ENCODE measurements around the gene IPO11.

IPO11 gene

DNA sequence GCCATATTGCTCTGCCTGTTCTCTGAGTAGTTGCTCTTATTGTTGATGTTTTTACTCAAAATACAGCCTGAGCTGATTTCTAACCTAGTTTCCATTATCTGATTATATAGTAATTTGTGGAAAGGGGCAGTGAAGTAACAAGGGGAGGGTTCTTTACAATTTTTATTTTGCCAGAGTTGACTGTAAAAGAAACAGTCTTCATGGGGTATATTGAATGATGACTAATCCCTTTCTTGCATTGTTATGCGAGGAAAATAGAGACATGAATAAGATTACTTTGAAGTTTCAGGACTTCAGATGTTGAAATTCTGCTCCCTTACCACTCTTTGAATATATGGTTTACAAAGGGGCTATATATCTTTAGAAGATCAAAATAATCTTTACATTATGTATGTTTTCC, 156.9 kb downstream of the IPO11 start:
- no peak overlapping the region for H3K4me3 ChIP-seq (replicated peaks in 1 of 2; ENCODE audit: low read depth in 2 of 2, low read length in 2 of 2)
- DNase-seq (ENCODE audit: low read depth in 2 of 2) = peak; percentile 31 to 47
- TF ChIP-seq, protein P1, sequence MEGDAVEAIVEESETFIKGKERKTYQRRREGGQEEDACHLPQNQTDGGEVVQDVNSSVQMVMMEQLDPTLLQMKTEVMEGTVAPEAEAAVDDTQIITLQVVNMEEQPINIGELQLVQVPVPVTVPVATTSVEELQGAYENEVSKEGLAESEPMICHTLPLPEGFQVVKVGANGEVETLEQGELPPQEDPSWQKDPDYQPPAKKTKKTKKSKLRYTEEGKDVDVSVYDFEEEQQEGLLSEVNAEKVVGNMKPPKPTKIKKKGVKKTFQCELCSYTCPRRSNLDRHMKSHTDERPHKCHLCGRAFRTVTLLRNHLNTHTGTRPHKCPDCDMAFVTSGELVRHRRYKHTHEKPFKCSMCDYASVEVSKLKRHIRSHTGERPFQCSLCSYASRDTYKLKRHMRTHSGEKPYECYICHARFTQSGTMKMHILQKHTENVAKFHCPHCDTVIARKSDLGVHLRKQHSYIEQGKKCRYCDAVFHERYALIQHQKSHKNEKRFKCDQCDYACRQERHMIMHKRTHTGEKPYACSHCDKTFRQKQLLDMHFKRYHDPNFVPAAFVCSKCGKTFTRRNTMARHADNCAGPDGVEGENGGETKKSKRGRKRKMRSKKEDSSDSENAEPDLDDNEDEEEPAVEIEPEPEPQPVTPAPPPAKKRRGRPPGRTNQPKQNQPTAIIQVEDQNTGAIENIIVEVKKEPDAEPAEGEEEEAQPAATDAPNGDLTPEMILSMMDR (IDR thresholded peaks at IDR 0.05; ENCODE audit: low read depth, low read length) = no peak

DNA sequence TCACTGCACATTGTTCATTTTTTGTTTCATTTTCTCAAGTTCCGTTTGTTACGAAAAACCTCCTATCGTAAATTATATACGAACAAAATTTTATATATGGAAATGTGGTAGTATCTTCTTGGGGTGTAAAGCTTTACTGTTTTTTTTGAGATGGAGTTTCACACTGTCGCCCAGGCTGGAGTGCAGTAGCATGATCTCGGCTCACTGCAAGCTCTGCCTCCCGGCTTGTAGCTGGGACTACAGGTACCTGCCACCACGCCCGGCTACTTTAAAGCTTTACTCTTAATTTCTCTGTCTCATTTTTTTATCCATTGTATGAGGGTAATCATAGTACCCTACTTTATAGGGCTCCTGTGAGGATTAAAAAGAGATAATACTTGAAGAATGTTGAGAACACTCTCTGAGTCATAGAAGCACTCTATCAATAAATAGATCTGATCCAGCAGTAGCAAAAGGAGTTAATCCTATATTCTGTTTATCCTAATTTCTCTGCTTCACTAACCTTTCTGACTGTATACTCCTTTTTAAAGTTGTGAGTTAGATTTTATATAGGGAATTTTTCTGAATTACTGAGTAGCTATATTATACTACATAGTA, 160.5 kb downstream of the IPO11 start:
- TF ChIP-seq, protein P1 (IDR thresholded peaks at IDR 0.05; ENCODE audit: low read depth, low read length) = no peak
- DNase-seq (ENCODE audit: low read depth in 2 of 2) = no peak
- no peak overlapping the region for H3K4me3 ChIP-seq (replicated peaks in 1 of 2; ENCODE audit: low read depth in 2 of 2, low read length in 2 of 2)

DNA sequence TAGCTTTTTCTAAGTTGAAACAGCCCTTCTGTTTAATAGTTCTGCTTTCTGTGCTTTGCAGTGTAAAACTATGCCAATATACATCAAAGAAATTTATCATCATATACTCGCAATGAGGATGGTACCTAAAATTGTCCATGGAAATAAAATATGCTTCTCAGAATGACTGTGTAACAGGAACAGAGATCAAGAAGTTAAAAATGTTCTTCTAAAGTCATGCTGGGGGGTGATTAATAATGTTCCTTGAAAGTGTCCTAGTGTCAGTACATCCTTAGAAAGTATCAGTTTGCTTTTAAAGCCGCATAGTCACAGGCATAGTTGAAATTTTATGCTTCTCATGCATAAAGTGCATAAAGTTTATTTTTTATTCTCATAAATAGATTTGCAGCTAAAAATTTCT, 162.0 kb downstream of the IPO11 start:
- DNase-seq (ENCODE audit: low read depth in 2 of 2) = no peak
- TF ChIP-seq, protein P1 (IDR thresholded peaks at IDR 0.05; ENCODE audit: low read depth, low read length) = no peak
- no peak overlapping the region for H3K4me3 ChIP-seq (replicated peaks in 1 of 2; ENCODE audit: low read depth in 2 of 2, low read length in 2 of 2)

DNA sequence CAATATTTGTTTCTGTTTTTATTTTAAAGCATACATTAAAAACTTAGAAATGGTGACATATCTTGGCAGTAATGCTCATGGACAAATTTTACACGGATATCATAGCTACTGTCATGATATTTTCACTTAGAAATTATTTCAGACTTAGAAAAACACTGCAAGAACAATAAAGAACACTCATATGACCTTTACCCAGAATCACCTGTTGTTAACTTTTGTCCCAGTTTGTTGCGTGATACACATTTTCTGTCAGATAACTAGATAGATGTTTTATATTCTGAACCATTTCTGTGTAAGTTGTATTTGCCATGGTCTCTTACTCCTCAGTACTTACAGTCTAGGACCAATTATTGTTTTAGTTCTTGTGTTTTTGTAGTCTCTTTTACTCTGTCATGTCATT, 162.5 kb downstream of the IPO11 start:
- TF ChIP-seq, protein P1 (IDR thresholded peaks at IDR 0.05; ENCODE audit: low read depth, low read length) = no peak
- no peak for DNase-seq (ENCODE audit: low read depth in 2 of 2)

DNA sequence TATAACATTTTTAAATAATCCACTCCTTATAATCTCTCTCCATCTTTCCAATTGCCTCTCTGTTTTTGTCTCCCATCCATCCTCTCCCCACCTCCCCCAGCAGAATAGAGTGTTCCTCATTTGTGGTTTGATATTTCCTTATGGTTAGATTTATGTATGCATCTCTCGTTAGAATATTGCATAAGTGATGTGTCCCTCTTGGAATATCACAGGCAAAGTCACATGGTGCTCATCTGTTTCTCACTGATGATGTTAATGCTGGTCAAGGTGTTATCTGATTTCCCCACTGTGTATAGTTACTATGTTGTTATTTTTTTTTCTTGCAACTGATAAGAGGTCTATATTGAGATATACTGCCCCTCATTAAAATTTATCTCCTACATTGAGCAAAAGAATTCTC, 162.9 kb downstream of the IPO11 start:
- H3K4me3 ChIP-seq (replicated peaks in 1 of 2; ENCODE audit: low read depth in 2 of 2, low read length in 2 of 2) = no peak overlapping the region
- no peak for DNase-seq (ENCODE audit: low read depth in 2 of 2)
- TF ChIP-seq, protein P1 (IDR thresholded peaks at IDR 0.05; ENCODE audit: low read depth, low read length) = no peak

More for the DNA sequence above, 162.5 kb downstream of the IPO11 start:
- no peak overlapping the region for H3K4me3 ChIP-seq (replicated peaks in 1 of 2; ENCODE audit: low read depth in 2 of 2, low read length in 2 of 2)

DNA sequence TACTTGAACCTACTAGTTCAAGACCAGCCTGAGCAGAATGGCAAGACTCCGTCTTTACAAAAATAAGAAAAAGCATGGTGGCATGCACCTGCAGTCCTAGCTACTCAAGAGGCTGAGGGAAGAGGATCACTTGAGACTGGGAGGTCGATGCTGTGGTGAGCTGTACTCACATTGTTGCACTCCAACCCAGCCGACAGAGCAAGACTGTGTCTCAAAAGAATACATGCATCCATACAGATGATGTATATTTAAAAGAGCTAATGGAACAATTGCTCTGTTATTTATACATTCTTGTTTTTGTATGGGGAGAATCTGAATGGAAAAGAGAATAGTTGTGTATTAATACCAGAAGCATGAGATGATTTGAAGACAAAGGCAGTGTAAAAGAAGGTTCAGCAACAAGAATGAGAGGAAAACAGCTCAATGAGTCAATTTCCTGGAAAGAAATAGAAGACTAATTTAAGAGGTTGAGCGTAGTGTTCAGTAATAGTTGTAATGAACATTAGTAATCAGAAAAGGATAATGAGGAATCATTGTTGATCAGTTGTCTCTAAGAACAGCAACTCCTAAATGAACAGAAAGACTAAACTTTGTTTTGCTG, 164.1 kb downstream of the IPO11 start:
- TF ChIP-seq, protein P1 (IDR thresholded peaks at IDR 0.05; ENCODE audit: low read depth, low read length) = no peak
- DNase-seq (ENCODE audit: low read depth in 2 of 2) = peak; percentile 21 to 46
- H3K4me3 ChIP-seq (replicated peaks in 1 of 2; ENCODE audit: low read depth in 2 of 2, low read length in 2 of 2) = no peak overlapping the region

Data from cardiac fibroblast (primary cell).